ENCODE measurements around the gene TYK2.
"Not testable (repeated sequence)": the region's sequence is repeated elsewhere in the genome, so short reads cannot be mapped to it uniquely, and the experiment has no call there.

Gene TYK2

DNA sequence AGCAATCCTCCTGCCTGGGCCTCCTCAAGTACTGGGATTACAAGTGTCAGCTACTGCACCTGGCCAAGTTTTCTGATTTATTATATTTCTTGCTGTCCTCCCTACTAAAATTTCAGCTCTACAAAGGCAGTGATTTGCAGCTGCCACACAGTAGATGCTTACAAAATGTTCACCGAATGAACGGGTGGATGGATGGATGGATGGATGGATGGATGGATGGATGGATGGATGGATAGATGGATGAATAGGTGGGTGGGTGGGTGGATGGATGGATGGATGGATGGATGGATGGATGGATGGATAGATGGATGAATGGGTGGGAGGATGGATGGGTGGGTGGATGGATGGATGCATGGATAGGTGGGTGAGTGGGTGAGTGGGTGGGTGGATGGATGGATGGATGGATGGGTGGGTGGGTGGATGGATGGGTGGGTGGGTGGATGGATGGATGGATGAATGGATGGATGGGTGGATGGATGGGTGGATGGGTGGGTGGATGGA is 3.2 kb downstream of the TYK2 start:
- not testable (repeated sequence) for DNase-seq (ENCODE audit: low read depth, low spot score)

GRCh38 chr19:10374931-10375330 is 5.4 kb downstream of the TYK2 start:
- DNase-seq (ENCODE audit: low read depth, low spot score) = no peak

DNA sequence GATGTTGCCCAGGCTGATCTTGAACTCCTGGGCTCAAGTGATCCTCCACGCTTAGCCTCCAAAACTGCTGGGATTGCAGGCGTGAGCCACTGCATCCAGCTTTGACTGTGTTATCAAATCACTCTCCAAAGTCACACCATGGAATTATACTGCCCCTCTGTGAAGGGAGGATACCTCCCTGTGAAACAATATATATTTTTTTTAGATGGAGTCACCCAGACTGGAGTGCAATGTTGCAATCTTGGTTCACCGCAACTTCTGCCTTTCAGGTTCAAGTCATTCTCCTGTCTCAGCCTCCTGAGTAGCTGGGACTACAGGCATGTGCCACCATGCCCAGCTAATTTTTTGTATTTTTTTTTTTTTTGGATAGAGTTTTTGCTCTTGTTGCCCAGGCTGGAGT is 7.7 kb downstream of the TYK2 start:
- DNase-seq (ENCODE audit: low read depth, low spot score) = no peak

GRCh38 chr19:10368101-10368803 is 12.1 kb downstream of the TYK2 start:
- no peak for DNase-seq (ENCODE audit: low read depth, low spot score)

GRCh38 chr19:10366950-10367512 is 13.3 kb downstream of the TYK2 start:
- DNase-seq (ENCODE audit: low read depth, low spot score) = not testable (repeated sequence)

DNA sequence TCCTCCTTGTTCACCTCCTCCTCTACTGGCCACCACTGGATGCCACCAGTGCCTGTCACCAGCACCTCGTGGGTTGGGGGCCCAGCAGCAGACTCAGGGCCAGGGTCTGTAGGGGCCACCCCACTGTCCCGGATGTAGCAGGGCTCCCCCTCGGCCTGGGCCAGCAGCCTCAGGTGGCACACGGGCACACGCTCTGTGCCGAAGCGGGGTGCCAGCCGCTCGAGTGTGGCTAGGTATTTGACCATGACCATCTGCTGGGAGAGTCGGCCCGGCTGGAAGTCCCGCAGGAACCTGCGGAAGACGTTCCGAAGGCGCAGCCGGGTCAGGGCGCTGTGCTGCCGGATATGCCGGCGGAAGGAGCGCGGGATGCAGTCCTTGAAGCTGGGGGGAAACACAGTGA is 14.9 kb downstream of the TYK2 start:
- DNase-seq (ENCODE audit: low read depth, low spot score) = no peak

GRCh38 chr19:10364644-10365043 is 15.7 kb downstream of the TYK2 start:
- DNase-seq (ENCODE audit: low read depth, low spot score) = no peak

- no peak for DNase-seq (ENCODE audit: low read depth, low spot score)
Observed at GRCh38 chr19:10363789-10364281, 16.5 kb downstream of the TYK2 start.

GRCh38 chr19:10362259-10362658 is 18.1 kb downstream of the TYK2 start:
- no peak for DNase-seq (ENCODE audit: low read depth, low spot score)

DNA sequence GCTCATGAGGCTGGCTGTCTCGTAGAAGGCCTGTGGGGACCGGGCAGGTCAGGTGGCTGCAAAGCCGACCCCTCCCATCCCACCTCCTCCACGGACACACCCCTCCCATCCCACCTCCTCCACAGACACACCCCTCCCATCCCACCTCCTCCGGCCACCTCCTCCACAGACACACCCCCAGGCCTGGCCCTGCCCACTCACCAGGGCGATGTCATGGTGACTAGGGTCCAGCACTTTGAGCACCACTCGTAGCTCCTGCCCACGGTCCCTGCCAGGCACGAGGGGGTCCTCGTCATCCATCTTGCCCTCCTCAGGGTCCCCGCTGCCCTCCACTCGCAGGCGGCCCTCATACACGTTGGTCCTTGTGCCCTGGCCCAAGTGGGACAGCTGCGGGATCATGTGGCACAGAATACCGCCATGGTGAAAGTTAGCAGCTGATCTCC is 18.8 kb downstream of the TYK2 start:
- DNase-seq (ENCODE audit: low read depth, low spot score) = no peak

GRCh38 chr19:10356431-10356830 is 23.9 kb downstream of the TYK2 start:
- no peak for DNase-seq (ENCODE audit: low read depth, low spot score)

DNA sequence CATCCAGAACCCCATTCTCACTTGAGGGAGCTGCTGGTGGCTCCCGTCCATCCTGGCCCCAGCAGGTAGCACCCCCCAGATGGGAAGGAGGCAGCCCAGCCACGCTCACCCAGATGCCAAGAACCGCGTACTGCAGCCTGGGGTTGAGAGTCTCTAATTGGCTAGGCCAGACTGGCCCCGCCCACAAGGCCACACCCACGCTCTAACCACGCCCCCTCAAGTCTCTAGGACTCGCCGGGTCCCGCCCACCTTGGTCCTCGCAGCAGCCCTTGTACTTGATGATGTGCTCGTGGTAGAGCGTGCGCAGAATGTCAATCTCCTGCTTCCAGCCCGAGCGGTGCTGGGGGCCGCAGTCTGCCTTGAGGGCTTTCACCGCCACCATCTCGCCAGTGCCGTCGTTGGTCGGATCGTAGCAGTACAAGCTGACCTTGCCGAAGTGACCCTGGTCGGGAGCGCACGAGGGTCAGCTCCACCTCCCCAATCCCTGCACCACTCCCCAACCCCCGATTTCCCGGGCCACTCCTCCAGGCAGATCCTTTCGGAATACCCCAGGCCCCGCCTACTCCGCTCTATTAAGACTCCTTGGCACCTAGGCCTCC is 26.5 kb downstream of the TYK2 start:
- peak; percentile 21 for DNase-seq (ENCODE audit: low read depth, low spot score)

- DNase-seq (ENCODE audit: low read depth, low spot score) = no peak
Observed at GRCh38 chr19:10352764-10353671, 27.4 kb downstream of the TYK2 start.

DNA sequence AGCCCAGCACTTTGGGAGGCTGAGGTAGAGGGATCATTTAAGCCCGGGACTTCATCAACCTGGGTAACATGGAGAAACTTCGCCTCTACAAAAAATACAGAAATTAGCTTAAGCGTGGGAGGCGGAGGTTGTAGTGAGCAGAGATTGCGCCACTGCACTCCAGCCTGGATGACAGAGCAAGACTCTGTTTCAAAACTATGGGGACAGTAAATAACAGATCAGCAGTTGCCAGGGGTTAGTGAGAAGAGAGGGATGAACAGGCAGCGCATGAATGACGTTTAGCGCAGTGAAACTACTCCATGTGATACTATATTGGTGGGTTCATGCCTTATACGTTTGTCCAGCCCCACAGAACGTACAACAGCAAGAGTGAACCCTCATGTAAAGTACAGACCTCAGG is 33.9 kb downstream of the TYK2 start:
- no peak for DNase-seq (ENCODE audit: low read depth, low spot score)

- DNase-seq (ENCODE audit: low read depth, low spot score) = no peak
Observed at GRCh38 chr19:10344780-10345179, 35.6 kb downstream of the TYK2 start.

DNA sequence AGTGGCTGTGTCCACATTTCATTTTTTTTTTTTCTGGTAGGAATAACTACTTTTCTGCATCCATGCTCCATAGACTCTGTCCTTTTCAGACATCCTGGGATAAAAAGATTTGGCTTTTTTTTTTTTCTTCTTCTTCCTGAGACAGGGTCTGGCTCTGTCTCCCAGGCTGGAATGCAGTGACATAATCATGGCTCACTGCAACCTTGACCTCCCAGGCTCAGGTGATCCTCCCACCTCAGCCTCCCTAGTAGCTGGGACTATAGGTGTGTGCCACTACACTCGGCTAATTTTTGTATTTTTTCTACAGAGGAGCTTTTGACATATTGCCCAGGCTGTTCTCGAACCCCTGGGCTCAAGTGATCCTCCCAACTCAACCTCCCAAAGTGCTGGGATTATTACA is 36.9 kb downstream of the TYK2 start:
- DNase-seq (ENCODE audit: low read depth, low spot score) = no peak

- no peak for DNase-seq (ENCODE audit: low read depth, low spot score)
Observed at GRCh38 chr19:10339977-10340376, 40.4 kb downstream of the TYK2 start.

- peak; percentile 29 for DNase-seq (ENCODE audit: low read depth, low spot score)
Observed at GRCh38 chr19:10339380-10339960, 40.9 kb downstream of the TYK2 start, which contains the start of gene ICAM3. ICAM3 (minus strand) TSS chr19:10339624; CDS start chr19:10339614, 10 bp downstream.

DNA sequence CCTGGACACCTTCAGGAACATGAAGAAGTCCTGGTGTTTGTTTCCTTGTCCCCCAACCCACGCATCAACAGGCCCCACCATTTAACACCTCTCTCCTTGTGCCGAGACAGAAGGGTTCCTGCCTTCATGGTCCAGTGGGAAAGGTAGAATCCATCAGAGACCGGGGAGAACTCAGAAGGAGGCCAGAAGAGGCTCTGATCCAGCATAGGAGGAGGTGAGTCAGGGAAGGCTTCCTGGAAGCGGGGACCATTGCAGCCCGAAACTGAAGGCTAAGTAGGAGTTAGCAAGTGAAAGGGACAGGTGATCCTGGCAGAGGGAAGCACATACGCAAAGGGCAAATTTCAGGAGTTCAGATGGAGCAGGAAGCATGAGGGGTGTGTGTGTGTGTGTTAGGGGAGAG is 41.4 kb downstream of the TYK2 start:
- no peak for DNase-seq (ENCODE audit: low read depth, low spot score)

DNA sequence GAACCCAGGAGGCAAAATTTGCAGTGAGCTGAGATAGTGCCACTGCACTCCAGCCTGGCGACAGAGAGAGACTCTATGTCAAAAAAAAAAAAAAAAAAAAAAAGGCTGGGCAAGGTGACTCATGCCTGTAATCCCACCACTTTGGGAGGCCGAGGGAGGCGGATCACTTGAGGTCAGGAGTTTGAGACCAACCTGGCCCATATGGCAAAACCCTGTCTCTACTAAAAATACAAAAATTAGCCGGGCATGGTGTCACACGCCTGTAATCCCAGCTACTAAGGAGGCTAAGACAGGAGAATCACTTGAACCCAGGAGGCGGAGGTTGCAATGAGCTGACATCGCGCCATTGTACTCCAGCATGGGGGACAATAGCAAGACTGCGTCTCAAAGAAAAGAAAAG is 43.6 kb downstream of the TYK2 start:
- DNase-seq (ENCODE audit: low read depth, low spot score) = not testable (repeated sequence)

- no peak for DNase-seq (ENCODE audit: low read depth, low spot score)
Observed at GRCh38 chr19:10335352-10335985, 44.9 kb downstream of the TYK2 start.
